Astrocyte (in vitro differentiated cells and primary cell): Measurements from ENCODE around the gene COPS7B. TPM values are rescaled to one million over a fixed set of nuclear protein-coding genes. Genes with fewer than 3 reads are reported as not detected.

ENCODE experiments used
- DNase-seq: peaks from one replicate; pipeline ENCODE4 v3.0.0-alpha.2; 2010; ENCODE audit warnings: low read depth
- FAIRE-seq: peaks from 2 replicates; lab custom pipeline; 2011; peaks lifted over from hg19 to GRCh38; lab: Jason Lieb, UNC
- H2AFZ ChIP-seq: 2 replicates; pipeline ENCODE4 v1.6.0; 2012; ENCODE audit warnings: low read depth, low read length, inconsistent platforms
- H3K27ac ChIP-seq: 2 replicates; pipeline ENCODE4 v1.5.1; 2011; ENCODE audit warnings: low read depth, low read length, inconsistent platforms
- H3K27me3 ChIP-seq: 2 replicates; pipeline ENCODE4 v1.6.0; 2011; ENCODE audit warnings: low read length, inconsistent platforms; ENCODE audit not compliant: insufficient read depth
- H3K36me3 ChIP-seq: 2 replicates; pipeline ENCODE4 v1.5.1; 2011; ENCODE audit warnings: low read length, inconsistent platforms; ENCODE audit not compliant: insufficient read depth
- H3K4me1 ChIP-seq: 2 replicates; pipeline ENCODE4 v1.5.1; 2011; ENCODE audit warnings: low read length, inconsistent platforms; ENCODE audit not compliant: insufficient read depth
- H3K4me2 ChIP-seq: 2 replicates; pipeline ENCODE4 v1.6.0; 2012; ENCODE audit warnings: low read length, inconsistent platforms
- H3K4me3 ChIP-seq: 2 replicates; pipeline ENCODE4 v1.5.1; 2011; ENCODE audit warnings: low read depth, mild to moderate bottlenecking, low read length, inconsistent platforms; ENCODE audit not compliant: insufficient read depth
- H3K79me2 ChIP-seq: 2 replicates; pipeline ENCODE4 v1.6.0; 2012; ENCODE audit warnings: mild to moderate bottlenecking, low read length, inconsistent platforms; ENCODE audit not compliant: insufficient read depth
- H3K9ac ChIP-seq: 2 replicates; pipeline ENCODE4 v1.6.0; 2012; ENCODE audit warnings: mild to moderate bottlenecking, low read length, inconsistent platforms
- H3K9me3 ChIP-seq: 2 replicates; pipeline ENCODE4 v1.5.1; 2012; ENCODE audit warnings: low read depth, mild to moderate bottlenecking, low read length, inconsistent platforms; ENCODE audit not compliant: insufficient read depth
- H4K20me1 ChIP-seq: 2 replicates; pipeline ENCODE4 v1.6.0; 2012; ENCODE audit warnings: low read length, inconsistent platforms; ENCODE audit not compliant: insufficient read depth
- H3K27ac Mint-ChIP-seq: one replicate; pipeline ENCODE4 v1.8.0; 2021; ENCODE audit warnings: mild to moderate bottlenecking, mixed read lengths; ENCODE audit not compliant: unreplicated experiment
- H3K27me3 Mint-ChIP-seq: one replicate; pipeline ENCODE4 v1.8.0; 2021; ENCODE audit warnings: low read depth, mixed read lengths; ENCODE audit not compliant: unreplicated experiment
- H3K36me3 Mint-ChIP-seq: one replicate; pipeline ENCODE4 v1.8.0; 2021; ENCODE audit warnings: low read depth, mixed read lengths; ENCODE audit not compliant: unreplicated experiment
- H3K4me1 Mint-ChIP-seq: one replicate; pipeline ENCODE4 v1.8.0; 2021; ENCODE audit warnings: low read depth, mixed read lengths; ENCODE audit not compliant: unreplicated experiment
- H3K4me3 Mint-ChIP-seq: one replicate; pipeline ENCODE4 v1.8.0; 2021; ENCODE audit warnings: mild to moderate bottlenecking, moderate library complexity, mixed read lengths; ENCODE audit not compliant: unreplicated experiment
- H3K9me3 Mint-ChIP-seq: one replicate; pipeline ENCODE4 v1.8.0; 2021; ENCODE audit warnings: mild to moderate bottlenecking, mixed read lengths; ENCODE audit not compliant: unreplicated experiment
- EZH2 ChIP-seq: IDR thresholded peaks from 2 replicates; pipeline ENCODE4 v1.6.1; 2012; ENCODE audit warnings: mild to moderate bottlenecking, low read length, inconsistent platforms; ENCODE audit not compliant: insufficient read depth
- total RNA-seq: library from RNA; stranded (reverse); gene quantifications from 2 replicates; pipeline ENCODE4 v1.2.1, GENCODE V29; 2021
- TF ChIP-seq, protein P1 (sequence below): IDR thresholded peaks from 2 replicates; pipeline ENCODE4 v1.5.1; 2011; ENCODE audit warnings: low read depth, mild to moderate bottlenecking, inconsistent platforms, low read length, moderate library complexity; ENCODE audit not compliant: insufficient read depth

Gene COPS7B
- total RNA-seq, 1 donor from 2014 or later = 45.0 TPM

DNA sequence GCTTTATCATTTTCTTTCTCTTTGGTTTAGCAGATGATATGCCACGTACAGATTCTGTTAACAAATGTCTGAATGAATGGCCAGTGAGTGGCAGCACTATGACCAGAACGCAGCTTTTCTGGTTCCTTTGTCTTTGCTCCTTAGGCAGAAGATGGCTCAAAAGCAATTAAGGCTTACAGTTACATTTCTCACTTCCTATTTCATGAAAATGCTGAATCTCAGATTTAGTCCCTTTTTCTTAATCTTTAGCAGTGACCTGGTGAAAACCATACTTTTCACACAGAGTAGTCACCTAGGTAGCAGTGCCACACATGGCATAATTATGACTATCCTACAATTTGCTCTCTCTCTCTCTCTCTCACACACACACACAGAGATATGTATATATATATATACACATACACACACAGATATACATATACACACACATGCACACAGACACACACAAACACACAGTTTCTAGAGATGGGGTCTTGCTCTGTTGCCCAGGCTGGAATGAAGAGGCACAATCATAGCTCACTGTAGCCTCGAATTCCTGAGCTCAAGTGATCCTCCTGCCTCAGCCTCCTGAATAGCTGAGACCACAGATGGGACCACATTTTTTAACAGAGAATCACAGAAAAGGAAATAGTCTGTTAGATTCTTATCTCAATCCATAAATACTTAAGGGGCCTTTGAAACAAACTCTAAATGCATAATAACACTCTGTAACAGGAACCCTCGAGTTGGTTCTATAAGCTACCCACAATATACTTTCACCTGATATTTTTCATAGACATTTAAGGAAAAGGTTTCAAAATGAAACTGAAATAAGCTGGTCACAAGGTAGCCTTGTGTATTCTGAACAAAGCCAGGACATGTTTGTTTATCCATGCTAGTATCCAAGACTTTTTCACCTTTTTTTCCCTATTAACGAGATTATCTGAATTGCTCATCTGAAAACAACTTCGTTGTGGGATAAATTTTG, 16.8 kb upstream of the COPS7B start:
- H3K36me3 Mint-ChIP-seq = no peaks in the 10 kb centered on the region
- no peak overlapping the region for H2AFZ ChIP-seq
- no peak overlapping the region for H3K4me3 ChIP-seq
- TF ChIP-seq, protein P1, sequence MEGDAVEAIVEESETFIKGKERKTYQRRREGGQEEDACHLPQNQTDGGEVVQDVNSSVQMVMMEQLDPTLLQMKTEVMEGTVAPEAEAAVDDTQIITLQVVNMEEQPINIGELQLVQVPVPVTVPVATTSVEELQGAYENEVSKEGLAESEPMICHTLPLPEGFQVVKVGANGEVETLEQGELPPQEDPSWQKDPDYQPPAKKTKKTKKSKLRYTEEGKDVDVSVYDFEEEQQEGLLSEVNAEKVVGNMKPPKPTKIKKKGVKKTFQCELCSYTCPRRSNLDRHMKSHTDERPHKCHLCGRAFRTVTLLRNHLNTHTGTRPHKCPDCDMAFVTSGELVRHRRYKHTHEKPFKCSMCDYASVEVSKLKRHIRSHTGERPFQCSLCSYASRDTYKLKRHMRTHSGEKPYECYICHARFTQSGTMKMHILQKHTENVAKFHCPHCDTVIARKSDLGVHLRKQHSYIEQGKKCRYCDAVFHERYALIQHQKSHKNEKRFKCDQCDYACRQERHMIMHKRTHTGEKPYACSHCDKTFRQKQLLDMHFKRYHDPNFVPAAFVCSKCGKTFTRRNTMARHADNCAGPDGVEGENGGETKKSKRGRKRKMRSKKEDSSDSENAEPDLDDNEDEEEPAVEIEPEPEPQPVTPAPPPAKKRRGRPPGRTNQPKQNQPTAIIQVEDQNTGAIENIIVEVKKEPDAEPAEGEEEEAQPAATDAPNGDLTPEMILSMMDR = no peak
- TF ChIP-seq EZH2 = no peak
- no peak overlapping the region for H3K9ac ChIP-seq
- H3K27ac Mint-ChIP-seq = no peak overlapping the region
- FAIRE-seq (no peak), DNase-seq (no peak)
- H3K9me3 Mint-ChIP-seq = no peaks in the 10 kb centered on the region
- H3K27me3 Mint-ChIP-seq = no peaks in the 10 kb centered on the region
- H3K36me3 ChIP-seq = no peaks in the 10 kb centered on the region
- H3K4me1 Mint-ChIP-seq = peaks cover 24% of the 10 kb centered on the region
- peaks cover 3% of the 10 kb centered on the region for H3K4me1 ChIP-seq
- no peak overlapping the region for H3K4me2 ChIP-seq
- no peaks in the 10 kb centered on the region for H3K27me3 ChIP-seq
- H3K79me2 ChIP-seq = no peaks in the 10 kb centered on the region
- H3K27ac ChIP-seq = no peak overlapping the region
- no peaks in the 10 kb centered on the region for H4K20me1 ChIP-seq
- no peaks in the 10 kb centered on the region for H3K9me3 ChIP-seq
- no peak overlapping the region for H3K4me3 Mint-ChIP-seq

- H3K79me2 ChIP-seq = peaks cover 9% of the 10 kb centered on the region
- Mint-ChIP-seq H3K4me3 (peak overlapping the region; percentile 97), H3K9me3 (no peaks in the 10 kb centered on the region), H3K27ac (no peak overlapping the region), H3K27me3 (no peaks in the 10 kb centered on the region), H3K4me1 (peaks cover 14% of the 10 kb centered on the region), H3K36me3 (no peaks in the 10 kb centered on the region)
- H4K20me1 ChIP-seq = peaks cover 12% of the 10 kb centered on the region
- H3K36me3 ChIP-seq = no peaks in the 10 kb centered on the region
- FAIRE-seq (no peak), DNase-seq (peak; percentile 34)
- no peaks in the 10 kb centered on the region for H3K9me3 ChIP-seq
- TF ChIP-seq, protein P1 = no peak
- no peak for TF ChIP-seq EZH2
- no peak overlapping the region for H3K27ac ChIP-seq
- H3K4me2 ChIP-seq = peak overlapping the region; percentile 88
- peak overlapping the region; percentile 91 for H3K4me3 ChIP-seq
- peak overlapping the region; percentile 95 for H2AFZ ChIP-seq
- no peaks in the 10 kb centered on the region for H3K27me3 ChIP-seq
- peak overlapping the region; percentile 81 for H3K9ac ChIP-seq
- peaks cover 10% of the 10 kb centered on the region for H3K4me1 ChIP-seq
Measured at GRCh38 chr2:231780123-231780908, 5.9 kb upstream of the COPS7B start.
